BE2C (cell line): ENCODE data around the gene POLR2H.

Source experiments
- DNase-seq: peaks from one replicate; pipeline ENCODE4 v3.0.0-alpha.2; 2020
- H3K27me3 ChIP-seq: fragments of 250-450 bp; sonication (Bioruptor Pico); 2 replicates; pipeline ENCODE4 v1.5.1; 2020; ENCODE audit warnings: mild to moderate bottlenecking
- H3K36me3 ChIP-seq: fragments of 250-450 bp; sonication (Bioruptor Pico); 2 replicates; pipeline ENCODE4 v1.5.1; 2020; ENCODE audit warnings: mild to moderate bottlenecking
- H3K4me1 ChIP-seq: fragments of 250-450 bp; sonication (Bioruptor Pico); 2 replicates; pipeline ENCODE4 v1.5.1; 2020
- H3K4me3 ChIP-seq: 2 replicates; pipeline ENCODE4 v1.5.1; 2011; ENCODE audit warnings: low read depth, low read length
- H3K9me3 ChIP-seq: fragments of 250-450 bp; sonication (Bioruptor Pico); 2 replicates; pipeline ENCODE4 v1.5.1; 2020
- CTCF ChIP-seq: IDR thresholded peaks from 2 replicates; pipeline ENCODE4 v1.5.1; 2012; ENCODE audit warnings: mild to moderate bottlenecking, low read depth, low read length

The POLR2H gene

GRCh38 chr3:184325269-184325668 is 36.2 kb upstream of the POLR2H start:
- Histone ChIP-seq H3K4me3 (no peak overlapping the region), H3K36me3 (peaks cover 100% of the 10 kb centered on the region), H3K27me3 (no peaks in the 10 kb centered on the region), H3K4me1 (no peaks in the 10 kb centered on the region), H3K9me3 (no peaks in the 10 kb centered on the region)
- no peak for DNase-seq
- no peak for TF ChIP-seq CTCF

GRCh38 chr3:184325715-184326369 is 35.7 kb upstream of the POLR2H start:
- Histone ChIP-seq H3K27me3 (no peaks in the 10 kb centered on the region), H3K9me3 (no peaks in the 10 kb centered on the region), H3K36me3 (peaks cover 100% of the 10 kb centered on the region), H3K4me3 (no peak overlapping the region), H3K4me1 (no peaks in the 10 kb centered on the region)
- no peak for TF ChIP-seq CTCF
- no peak for DNase-seq

GRCh38 chr3:184327171-184327570 is 34.3 kb upstream of the POLR2H start:
- Histone ChIP-seq H3K27me3 (no peaks in the 10 kb centered on the region), H3K4me3 (no peak overlapping the region), H3K36me3 (peaks cover 100% of the 10 kb centered on the region), H3K9me3 (no peaks in the 10 kb centered on the region), H3K4me1 (no peaks in the 10 kb centered on the region)
- no peak for DNase-seq
- no peak for TF ChIP-seq CTCF

GRCh38 chr3:184328516-184328915 is 33.0 kb upstream of the POLR2H start:
- no peaks in the 10 kb centered on the region for H3K4me1 ChIP-seq
- TF ChIP-seq CTCF: no peak
- no peak overlapping the region for H3K4me3 ChIP-seq
- H3K9me3 ChIP-seq: no peaks in the 10 kb centered on the region
- no peak for DNase-seq
- H3K27me3 ChIP-seq: no peaks in the 10 kb centered on the region
- H3K36me3 ChIP-seq: peaks cover 100% of the 10 kb centered on the region

- peaks cover 80% of the 10 kb centered on the region for H3K36me3 ChIP-seq
These were observed 29.0 kb upstream of the POLR2H start for GRCh38 chr3:184332370-184333090.

More at GRCh38 chr3:184332370-184333090, 29.0 kb upstream of the POLR2H start:
- TF ChIP-seq CTCF: no peak
- no peaks in the 10 kb centered on the region for H3K9me3 ChIP-seq
- H3K4me1 ChIP-seq: peaks cover 12% of the 10 kb centered on the region
- H3K27me3 ChIP-seq: no peaks in the 10 kb centered on the region
- no peak for DNase-seq
- no peak overlapping the region for H3K4me3 ChIP-seq
